Measurements from ENCODE around the gene IER5L. TPM values are rescaled to one million over a fixed set of nuclear protein-coding genes. Genes with fewer than 3 reads are reported as not detected.
"Not testable (repeated sequence)": the region's sequence is repeated elsewhere in the genome, so short reads cannot be mapped to it uniquely, and the experiment has no call there.

Gene IER5L
- total RNA-seq, 2 experiments from 2014 or later, result 1.1 to 1.6 TPM

- Mint-ChIP-seq H3K9me3 (no peaks in the 10 kb centered on the region), H3K4me3 (peak overlapping the region; percentile 72), H3K27me3 (ENCODE audit: low read depth) (no peaks in the 10 kb centered on the region), H3K4me1 (ENCODE audit: low read depth) (peaks cover 34% of the 10 kb centered on the region), H3K27ac (peak overlapping the region; percentile 97), H3K36me3 (ENCODE audit: low read depth) (peaks cover 15% of the 10 kb centered on the region)
- intact Hi-C loops (cut with micrococcal nuclease), result loop anchor here (1.0 to 10.0 kb wide), 3 partner anchors 37 to 472 kb away; no protein-coding TSS in a partner anchor
- peak; percentile 88 for DNase-seq
- CTCF ChIA-PET, result interaction anchor here (0.6 to 3.3 kb wide), 28 partner anchors 8 to 485 kb away, joined by 3 to 25 read pairs (median 4); partner anchors contain the start of gene IER5L
Observed at GRCh38 chr9:129139233-129139992, 38.6 kb downstream of the IER5L start.

DNA sequence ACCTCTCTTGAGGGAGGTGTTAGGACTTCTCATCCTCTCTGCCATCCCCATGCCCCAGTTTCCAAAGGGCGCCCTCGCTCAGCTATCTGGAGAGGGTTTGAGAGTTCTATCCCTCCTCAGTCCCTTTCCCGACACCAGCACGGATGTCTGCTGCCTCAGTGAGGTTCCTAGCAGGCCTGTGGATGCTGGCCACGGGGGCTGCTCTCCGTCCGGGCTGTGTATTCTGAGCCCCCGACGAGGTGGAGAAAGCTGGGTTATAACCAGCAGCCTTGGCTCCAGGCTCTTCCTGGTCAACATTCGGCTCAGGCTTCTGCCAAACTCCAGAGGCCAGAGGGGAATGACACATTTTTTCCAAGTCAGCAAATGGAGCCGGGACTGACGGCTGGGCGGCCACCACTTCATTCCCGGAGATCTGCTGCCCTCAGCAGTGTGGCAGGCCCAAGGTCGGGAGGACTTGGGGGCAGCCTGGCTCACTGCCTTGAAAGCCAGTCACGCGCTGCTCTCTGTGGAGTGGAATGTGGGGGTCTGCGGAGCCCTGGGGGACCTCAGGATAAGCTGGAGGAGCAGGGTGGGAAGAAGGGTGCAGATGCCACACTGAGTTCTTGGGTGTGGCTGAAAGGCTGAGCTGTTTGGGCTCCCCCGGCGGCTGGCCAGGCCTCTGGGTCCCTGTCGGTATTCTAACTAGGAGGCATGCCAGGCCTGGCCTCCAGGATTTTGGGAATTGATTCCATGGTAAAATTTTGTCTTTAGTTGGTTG, 39.4 kb downstream of the IER5L start:
- CTCF ChIA-PET, result interaction anchor here (0.6 to 3.3 kb wide), 20 partner anchors 9 to 486 kb away, joined by 3 to 25 read pairs (median 4); no protein-coding TSS in a partner anchor
- DNase-seq, result no peak
- H3K4me3 Mint-ChIP-seq, result peak overlapping the region; percentile 72
- H3K36me3 Mint-ChIP-seq (ENCODE audit: low read depth), result peaks cover 10% of the 10 kb centered on the region
- H3K27ac Mint-ChIP-seq, result peak overlapping the region; percentile 97
- intact Hi-C loops (cut with micrococcal nuclease), result loop anchor here (1.0 to 10.0 kb wide), 3 partner anchors 38 to 473 kb away; no protein-coding TSS in a partner anchor
- no peaks in the 10 kb centered on the region for H3K27me3 Mint-ChIP-seq (ENCODE audit: low read depth)
- H3K9me3 Mint-ChIP-seq, result no peaks in the 10 kb centered on the region
- peaks cover 34% of the 10 kb centered on the region for H3K4me1 Mint-ChIP-seq (ENCODE audit: low read depth)

DNA sequence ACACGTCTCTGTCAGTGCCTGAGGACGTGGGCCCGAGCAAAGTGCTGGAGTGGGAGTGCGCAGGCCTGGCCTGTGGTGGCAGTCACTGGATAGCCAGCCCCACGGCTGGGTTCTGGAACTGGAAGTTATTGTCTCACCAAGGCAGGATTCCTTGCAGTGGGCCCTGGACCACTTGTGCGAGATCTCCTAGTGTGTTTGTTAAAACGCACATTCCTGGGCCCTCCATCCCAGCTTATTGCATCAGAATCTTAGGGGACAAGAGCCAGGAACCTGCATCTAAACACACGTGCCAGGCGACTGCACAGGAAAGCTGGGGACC, 40.0 kb downstream of the IER5L start:
- peaks cover 33% of the 10 kb centered on the region for H3K4me1 Mint-ChIP-seq (ENCODE audit: low read depth)
- no peak overlapping the region for H3K4me3 Mint-ChIP-seq
- H3K27me3 Mint-ChIP-seq (ENCODE audit: low read depth), result no peaks in the 10 kb centered on the region
- CTCF ChIA-PET, result interaction anchor here (0.8 to 3.3 kb wide), 9 partner anchors 9 to 486 kb away, joined by 3 to 20 read pairs (median 4); no protein-coding TSS in a partner anchor
- no peaks in the 10 kb centered on the region for H3K9me3 Mint-ChIP-seq
- DNase-seq, result no peak
- H3K27ac Mint-ChIP-seq, result no peak overlapping the region
- intact Hi-C loops (cut with micrococcal nuclease), result loop anchor here (10.0 kb wide), 1 partner anchor 187 kb away; no protein-coding TSS in a partner anchor
- H3K36me3 Mint-ChIP-seq (ENCODE audit: low read depth), result peaks cover 7% of the 10 kb centered on the region

DNA sequence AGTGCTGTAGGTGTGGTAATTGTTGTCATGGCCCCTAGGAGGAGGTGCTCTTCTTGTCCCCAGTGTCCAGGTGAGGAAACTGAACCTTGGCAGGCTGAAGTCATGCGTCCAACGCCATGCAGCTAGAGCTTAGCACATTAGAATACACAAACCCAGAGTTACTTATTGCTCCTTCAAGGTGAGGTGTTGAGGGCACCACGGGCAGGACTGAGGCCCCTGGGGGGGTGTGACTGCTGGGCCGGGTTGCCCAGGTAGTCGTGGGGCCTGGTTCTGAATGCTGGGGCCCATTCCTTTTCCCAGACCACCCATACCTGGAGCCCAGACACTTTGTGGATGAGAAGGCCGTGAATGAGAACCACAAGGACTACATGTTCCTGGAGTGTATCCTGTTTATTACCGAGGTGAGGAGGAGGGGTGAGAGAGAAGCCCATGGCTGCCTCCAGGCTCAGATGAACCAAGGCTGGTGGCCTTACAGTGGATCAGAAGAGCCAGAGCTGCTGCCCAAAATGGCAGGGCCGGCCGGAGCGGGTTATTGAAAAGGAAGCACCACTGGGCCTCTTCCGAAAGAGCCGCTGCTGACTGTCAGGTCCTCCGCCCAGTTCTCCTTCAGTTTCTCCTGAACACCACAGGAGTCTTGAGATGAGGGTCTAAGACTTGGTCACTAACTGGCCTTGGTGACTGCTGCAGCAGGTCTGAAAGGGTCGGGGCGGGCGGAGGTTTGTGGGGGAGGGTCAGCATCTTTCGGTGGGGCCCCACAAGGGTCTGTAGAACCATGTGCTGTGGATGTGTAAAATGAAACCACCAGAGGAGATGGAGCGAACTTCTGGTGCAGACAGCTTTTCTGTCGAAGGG, 40.5 kb downstream of the IER5L start:
- CTCF ChIA-PET, result interaction anchor here (0.8 to 3.3 kb wide), 6 partner anchors 8 to 487 kb away, joined by 3 to 20 read pairs (median 10); no protein-coding TSS in a partner anchor
- intact Hi-C loops (cut with micrococcal nuclease), result loop anchor here (10.0 kb wide), 1 partner anchor 187 kb away; no protein-coding TSS in a partner anchor
- H3K36me3 Mint-ChIP-seq (ENCODE audit: low read depth), result peaks cover 3% of the 10 kb centered on the region
- no peak for DNase-seq
- no peak overlapping the region for H3K4me3 Mint-ChIP-seq
- H3K27me3 Mint-ChIP-seq (ENCODE audit: low read depth), result no peaks in the 10 kb centered on the region
- H3K27ac Mint-ChIP-seq, result peak overlapping the region; percentile 54
- H3K9me3 Mint-ChIP-seq, result no peaks in the 10 kb centered on the region
- peaks cover 27% of the 10 kb centered on the region for H3K4me1 Mint-ChIP-seq (ENCODE audit: low read depth)

GRCh38 chr9:129136446-129137035, 41.5 kb downstream of the IER5L start:
- CTCF ChIA-PET, result interaction anchor here (0.8 to 3.3 kb wide), 2 partner anchors 475 to 488 kb away, joined by 4 to 19 read pairs; no protein-coding TSS in a partner anchor
- peaks cover 6% of the 10 kb centered on the region for H3K36me3 Mint-ChIP-seq (ENCODE audit: low read depth)
- peaks cover 27% of the 10 kb centered on the region for H3K4me1 Mint-ChIP-seq (ENCODE audit: low read depth)
- no peaks in the 10 kb centered on the region for H3K27me3 Mint-ChIP-seq (ENCODE audit: low read depth)
- H3K27ac Mint-ChIP-seq, result no peak overlapping the region
- intact Hi-C loops (cut with micrococcal nuclease), result loop anchor here (10.0 kb wide), 1 partner anchor 188 kb away; no protein-coding TSS in a partner anchor
- H3K4me3 Mint-ChIP-seq, result no peak overlapping the region
- DNase-seq, result no peak
- H3K9me3 Mint-ChIP-seq, result no peaks in the 10 kb centered on the region

DNA sequence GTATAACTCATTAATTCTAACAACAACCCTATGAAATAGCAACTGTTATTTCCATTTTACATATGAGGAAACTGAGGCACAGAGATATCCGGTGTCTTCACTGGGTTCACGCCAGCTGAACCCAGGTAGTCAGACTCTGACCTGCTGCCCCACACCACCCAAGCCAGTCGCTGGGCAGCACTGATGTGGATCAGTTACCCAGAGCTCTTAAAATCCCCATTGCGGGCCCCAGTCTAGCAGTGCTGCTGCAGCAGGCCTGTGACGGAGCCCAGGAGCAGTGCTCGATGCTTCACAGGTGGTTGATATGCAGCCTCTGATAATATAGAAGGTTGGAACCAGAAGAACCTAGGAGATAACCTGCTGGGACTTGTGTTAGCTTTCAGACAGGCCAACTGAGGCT, 42.6 kb downstream of the IER5L start:
- Mint-ChIP-seq H3K27ac (no peak overlapping the region), H3K4me1 (ENCODE audit: low read depth) (peaks cover 19% of the 10 kb centered on the region), H3K4me3 (no peak overlapping the region), H3K27me3 (ENCODE audit: low read depth) (no peaks in the 10 kb centered on the region), H3K9me3 (no peaks in the 10 kb centered on the region), H3K36me3 (ENCODE audit: low read depth) (peaks cover 8% of the 10 kb centered on the region)
- DNase-seq, result no peak
- CTCF ChIA-PET, result interaction anchor here (0.7 kb wide), 1 partner anchor 115 kb away, joined by 4 read pairs; no protein-coding TSS in a partner anchor
- intact Hi-C loops (cut with micrococcal nuclease), result loop anchor here (10.0 kb wide), 1 partner anchor 189 kb away; no protein-coding TSS in a partner anchor

- DNase-seq, result no peak
- no peak overlapping the region for H3K27ac Mint-ChIP-seq
- H3K9me3 Mint-ChIP-seq, result no peaks in the 10 kb centered on the region
- no peak overlapping the region for H3K4me3 Mint-ChIP-seq
- CTCF ChIA-PET, result interaction anchor here (0.6 to 4.8 kb wide), 6 partner anchors 11 to 1478 kb away, joined by 3 to 31 read pairs (median 6); partner anchors contain the start of gene NTMT1
- H3K27me3 Mint-ChIP-seq (ENCODE audit: low read depth), result no peaks in the 10 kb centered on the region
- H3K36me3 Mint-ChIP-seq (ENCODE audit: low read depth), result peaks cover 6% of the 10 kb centered on the region
- H3K4me1 Mint-ChIP-seq (ENCODE audit: low read depth), result peaks cover 6% of the 10 kb centered on the region
- intact Hi-C loops (cut with micrococcal nuclease), result loop anchor here (10.0 kb wide), 1 partner anchor 192 kb away; no protein-coding TSS in a partner anchor
Observed at GRCh38 chr9:129133082-129133481, 45.0 kb downstream of the IER5L start.

- intact Hi-C loops (cut with micrococcal nuclease), result loop anchor here (1.0 to 10.0 kb wide), 2 partner anchors 193 to 479 kb away; no protein-coding TSS in a partner anchor
- Mint-ChIP-seq H3K36me3 (ENCODE audit: low read depth) (peaks cover 6% of the 10 kb centered on the region), H3K4me3 (no peak overlapping the region), H3K27me3 (ENCODE audit: low read depth) (no peaks in the 10 kb centered on the region), H3K9me3 (no peaks in the 10 kb centered on the region), H3K27ac (peak overlapping the region; percentile 27), H3K4me1 (ENCODE audit: low read depth) (peaks cover 6% of the 10 kb centered on the region)
- peak; percentile 90 for DNase-seq
- CTCF ChIA-PET, result interaction anchor here (0.6 to 4.8 kb wide), 39 partner anchors 9 to 652 kb away, joined by 3 to 50 read pairs (median 4); partner anchors contain the start of genes C9orf50, NTMT1 and PTPA
Observed at GRCh38 chr9:129131300-129132145, 46.5 kb downstream of the IER5L start.

- Mint-ChIP-seq H3K36me3 (ENCODE audit: low read depth) (peaks cover 6% of the 10 kb centered on the region), H3K9me3 (no peaks in the 10 kb centered on the region), H3K4me3 (no peak overlapping the region), H3K27me3 (ENCODE audit: low read depth) (no peaks in the 10 kb centered on the region), H3K4me1 (ENCODE audit: low read depth) (peaks cover 6% of the 10 kb centered on the region), H3K27ac (no peak overlapping the region)
- DNase-seq, result no peak
- CTCF ChIA-PET, result interaction anchor here (0.6 to 4.8 kb wide), 21 partner anchors 8 to 654 kb away, joined by 3 to 50 read pairs (median 5); partner anchors contain the start of genes NTMT1 and PTPA
- intact Hi-C loops (cut with micrococcal nuclease), result loop anchor here (1.0 to 10.0 kb wide), 2 partner anchors 194 to 480 kb away; no protein-coding TSS in a partner anchor
Observed at GRCh38 chr9:129130791-129131190, 47.3 kb downstream of the IER5L start.

DNA sequence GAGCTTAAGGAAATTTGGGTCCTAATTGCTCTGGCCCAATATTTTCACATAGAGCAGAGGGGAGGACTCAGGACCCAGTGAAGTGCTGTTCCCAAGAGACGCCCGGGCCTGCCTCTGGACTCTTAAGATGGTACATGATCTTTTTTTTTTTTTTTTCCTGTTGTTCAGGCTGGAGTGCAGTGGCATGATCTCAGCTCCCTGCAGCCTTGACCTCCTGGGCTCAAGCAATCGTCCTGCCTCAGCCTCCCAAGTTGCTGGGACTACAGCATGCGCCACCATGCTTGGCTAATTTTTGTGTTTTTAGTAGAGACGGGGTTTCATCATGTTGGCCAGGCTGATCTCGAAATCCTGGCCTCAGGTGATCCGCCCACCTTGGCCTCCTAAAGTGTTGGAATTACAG, 47.8 kb downstream of the IER5L start:
- H3K9me3 Mint-ChIP-seq; DNase-seq; H3K27ac Mint-ChIP-seq; H3K4me1 Mint-ChIP-seq (ENCODE audit: low read depth); H3K36me3 Mint-ChIP-seq (ENCODE audit: low read depth); H3K4me3 Mint-ChIP-seq; H3K27me3 Mint-ChIP-seq (ENCODE audit: low read depth): not testable (repeated sequence)
- CTCF ChIA-PET, result interaction anchor here (0.6 to 4.8 kb wide), 10 partner anchors 10 to 1491 kb away, joined by 3 to 50 read pairs (median 7); partner anchors contain the start of genes NTMT1 and PTPA
- intact Hi-C loops (cut with micrococcal nuclease), result loop anchor here (10.0 kb wide), 1 partner anchor 195 kb away; no protein-coding TSS in a partner anchor
